ENCODE results near the gene PCNT.

Gene PCNT

GRCh38 chr21:46320331-46320801, 3.6 kb upstream of the PCNT start:
- H3K4me3 ChIP-seq (ENCODE audit: insufficient read depth, low read length, poor library complexity, severe bottlenecking), result no peak overlapping the region
- H4K20me1 ChIP-seq (ENCODE audit: low read depth, low read length), result peaks cover 12% of the 10 kb centered on the region; the same call in 1 of the 2 replicates
- no peaks in the 10 kb centered on the region for H3K27me3 ChIP-seq (ENCODE audit: low read length)
- H3K79me2 ChIP-seq (ENCODE audit: insufficient read depth, low read length), result peaks cover 47% of the 10 kb centered on the region
- H3F3A ChIP-seq (ENCODE audit: insufficient read depth), result peaks cover 20% of the 10 kb centered on the region
- TF ChIP-seq, protein P1, sequence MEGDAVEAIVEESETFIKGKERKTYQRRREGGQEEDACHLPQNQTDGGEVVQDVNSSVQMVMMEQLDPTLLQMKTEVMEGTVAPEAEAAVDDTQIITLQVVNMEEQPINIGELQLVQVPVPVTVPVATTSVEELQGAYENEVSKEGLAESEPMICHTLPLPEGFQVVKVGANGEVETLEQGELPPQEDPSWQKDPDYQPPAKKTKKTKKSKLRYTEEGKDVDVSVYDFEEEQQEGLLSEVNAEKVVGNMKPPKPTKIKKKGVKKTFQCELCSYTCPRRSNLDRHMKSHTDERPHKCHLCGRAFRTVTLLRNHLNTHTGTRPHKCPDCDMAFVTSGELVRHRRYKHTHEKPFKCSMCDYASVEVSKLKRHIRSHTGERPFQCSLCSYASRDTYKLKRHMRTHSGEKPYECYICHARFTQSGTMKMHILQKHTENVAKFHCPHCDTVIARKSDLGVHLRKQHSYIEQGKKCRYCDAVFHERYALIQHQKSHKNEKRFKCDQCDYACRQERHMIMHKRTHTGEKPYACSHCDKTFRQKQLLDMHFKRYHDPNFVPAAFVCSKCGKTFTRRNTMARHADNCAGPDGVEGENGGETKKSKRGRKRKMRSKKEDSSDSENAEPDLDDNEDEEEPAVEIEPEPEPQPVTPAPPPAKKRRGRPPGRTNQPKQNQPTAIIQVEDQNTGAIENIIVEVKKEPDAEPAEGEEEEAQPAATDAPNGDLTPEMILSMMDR (IDR thresholded peaks at IDR 0.05; ENCODE audit: insufficient read depth, low read length, poor library complexity, severe bottlenecking), result no peak
- TF ChIP-seq EZH2phosphoT487 (conservative IDR thresholded peaks at IDR 0.05; ENCODE audit: low read length), result no peak
- no peak overlapping the region for H2AFZ ChIP-seq (ENCODE audit: low read depth, low read length, severe bottlenecking)
- peak overlapping the region; percentile 12 for H3K27ac ChIP-seq (ENCODE audit: low read depth, low read length)
- peaks cover 6% of the 10 kb centered on the region for H3K36me3 ChIP-seq (ENCODE audit: low read length)
- H3K4me2 ChIP-seq (ENCODE audit: low read depth, low read length, poor library complexity, severe bottlenecking), result peak overlapping the region; percentile 97
- H3K9ac ChIP-seq (ENCODE audit: low read length), result peak overlapping the region; percentile 96
- H3K9me3 ChIP-seq (ENCODE audit: insufficient read depth, low read length), result no peaks in the 10 kb centered on the region
- H3K9me2 ChIP-seq (replicated peaks; ENCODE audit: insufficient read depth, low read length), result no peaks in the 10 kb centered on the region

- peak overlapping the region; percentile 86 for H3K4me3 ChIP-seq (ENCODE audit: insufficient read depth, low read length, poor library complexity, severe bottlenecking)
- peaks cover 66% of the 10 kb centered on the region for H3K79me2 ChIP-seq (ENCODE audit: insufficient read depth, low read length)
- peaks cover 6% of the 10 kb centered on the region for H3K36me3 ChIP-seq (ENCODE audit: low read length)
- peak overlapping the region; percentile 96 for H3K27ac ChIP-seq (ENCODE audit: low read depth, low read length)
- H3K9me2 ChIP-seq (replicated peaks; ENCODE audit: insufficient read depth, low read length), result no peaks in the 10 kb centered on the region
- H3F3A ChIP-seq (ENCODE audit: insufficient read depth), result peaks cover 25% of the 10 kb centered on the region
- no peaks in the 10 kb centered on the region for H3K27me3 ChIP-seq (ENCODE audit: low read length)
- peaks cover 12% of the 10 kb centered on the region; the same call in 1 of the 2 replicates for H4K20me1 ChIP-seq (ENCODE audit: low read depth, low read length)
- peak overlapping the region; percentile 97 for H3K4me2 ChIP-seq (ENCODE audit: low read depth, low read length, poor library complexity, severe bottlenecking)
- H3K9ac ChIP-seq (ENCODE audit: low read length), result peak overlapping the region; percentile 96
- no peaks in the 10 kb centered on the region for H3K9me3 ChIP-seq (ENCODE audit: insufficient read depth, low read length)
- no peak overlapping the region for H2AFZ ChIP-seq (ENCODE audit: low read depth, low read length, severe bottlenecking)
- TF ChIP-seq, protein P1 (IDR thresholded peaks at IDR 0.05; ENCODE audit: insufficient read depth, low read length, poor library complexity, severe bottlenecking), result no peak
- no peak for TF ChIP-seq EZH2phosphoT487 (conservative IDR thresholded peaks at IDR 0.05; ENCODE audit: low read length)
Measured at GRCh38 chr21:46322351-46323226, 1.4 kb upstream of the PCNT start.

- Histone ChIP-seq H3K36me3 (ENCODE audit: low read length) (peaks cover 6% of the 10 kb centered on the region), H4K20me1 (ENCODE audit: low read depth, low read length) (peaks cover 12% of the 10 kb centered on the region; the same call in 1 of the 2 replicates), H3K9ac (ENCODE audit: low read length) (peak overlapping the region; percentile 96), H3K9me3 (ENCODE audit: insufficient read depth, low read length) (no peaks in the 10 kb centered on the region), H3K4me3 (ENCODE audit: insufficient read depth, low read length, poor library complexity, severe bottlenecking) (peak overlapping the region; percentile 86), H3K9me2 (replicated peaks; ENCODE audit: insufficient read depth, low read length) (no peaks in the 10 kb centered on the region), H3K27ac (ENCODE audit: low read depth, low read length) (peak overlapping the region; percentile 96), H3K27me3 (ENCODE audit: low read length) (no peaks in the 10 kb centered on the region), H3K4me2 (ENCODE audit: low read depth, low read length, poor library complexity, severe bottlenecking) (peak overlapping the region; percentile 97), H3K79me2 (ENCODE audit: insufficient read depth, low read length) (peaks cover 73% of the 10 kb centered on the region), H2AFZ (ENCODE audit: low read depth, low read length, severe bottlenecking) (no peak overlapping the region), H3F3A (ENCODE audit: insufficient read depth) (peaks cover 25% of the 10 kb centered on the region)
- TF ChIP-seq EZH2phosphoT487 (conservative IDR thresholded peaks at IDR 0.05; ENCODE audit: low read length), result no peak
- TF ChIP-seq, protein P1 (IDR thresholded peaks at IDR 0.05; ENCODE audit: insufficient read depth, low read length, poor library complexity, severe bottlenecking), result no peak
Measured at GRCh38 chr21:46323227-46323709, 688 bp upstream of the PCNT start.

All from SU-DHL-6 (cell line).